ENCODE data around the gene PPP1R26.
"Not testable (repeated sequence)": the region's sequence is repeated elsewhere in the genome, so short reads cannot be mapped to it uniquely, and the experiment has no call there.

PPP1R26 gene

GRCh38 chr9:135451909-135452308 lies 27.7 kb upstream of the PPP1R26 start:
- not testable (repeated sequence) for H3K9me3 ChIP-seq (ENCODE audit: control insufficient read depth, insufficient read depth, low read length); H3K4me1 ChIP-seq (ENCODE audit: insufficient read depth, low read length); H3K36me3 ChIP-seq (ENCODE audit: insufficient read depth, low read length); H3K9ac ChIP-seq (ENCODE audit: low read depth, low read length)

GRCh38 chr9:135454737-135455136 lies 24.8 kb upstream of the PPP1R26 start:
- H3K9me3 ChIP-seq (ENCODE audit: control insufficient read depth, insufficient read depth, low read length) = no peaks in the 10 kb centered on the region
- H3K36me3 ChIP-seq (ENCODE audit: insufficient read depth, low read length) = no peaks in the 10 kb centered on the region
- no peak overlapping the region for H3K9ac ChIP-seq (ENCODE audit: low read depth, low read length)
- no peaks in the 10 kb centered on the region for H3K4me1 ChIP-seq (ENCODE audit: insufficient read depth, low read length)

DNA sequence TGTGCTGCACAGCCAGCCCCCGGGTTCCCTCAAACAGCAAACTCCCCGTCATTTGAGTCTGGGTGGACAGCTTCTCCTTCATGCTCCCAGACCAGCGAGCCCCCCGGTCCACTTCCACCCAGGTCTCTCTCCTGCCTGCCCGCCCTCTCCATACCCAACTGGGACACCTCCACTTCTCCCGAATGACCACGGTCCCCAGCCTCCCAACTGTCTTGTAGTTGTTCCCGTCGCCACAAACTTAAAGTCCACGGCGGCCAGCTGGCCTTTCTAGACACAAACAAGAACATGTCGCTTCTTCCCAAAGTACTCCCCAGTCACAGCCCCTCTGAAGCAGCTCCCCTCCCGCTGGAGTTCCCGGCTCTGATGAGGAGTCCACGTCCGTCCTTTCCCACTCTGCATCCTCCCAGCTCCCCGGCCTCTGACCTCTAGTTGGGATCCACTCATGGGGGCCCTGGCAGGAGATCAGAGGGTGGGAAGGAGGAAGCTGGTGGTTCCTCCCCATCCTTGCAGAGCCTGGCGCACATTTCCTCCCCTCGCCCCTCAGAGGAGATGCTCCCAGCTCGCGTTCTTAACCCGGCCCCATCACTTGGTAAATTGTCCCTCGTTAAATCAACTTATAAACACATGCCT lies 24.1 kb upstream of the PPP1R26 start:
- no peaks in the 10 kb centered on the region for H3K4me1 ChIP-seq (ENCODE audit: insufficient read depth, low read length)
- H3K36me3 ChIP-seq (ENCODE audit: insufficient read depth, low read length) = no peaks in the 10 kb centered on the region
- H3K9ac ChIP-seq (ENCODE audit: low read depth, low read length) = no peak overlapping the region
- H3K9me3 ChIP-seq (ENCODE audit: control insufficient read depth, insufficient read depth, low read length) = no peaks in the 10 kb centered on the region

GRCh38 chr9:135456436-135457104 lies 23.0 kb upstream of the PPP1R26 start:
- H3K9me3 ChIP-seq (ENCODE audit: control insufficient read depth, insufficient read depth, low read length) = no peaks in the 10 kb centered on the region
- H3K36me3 ChIP-seq (ENCODE audit: insufficient read depth, low read length) = no peaks in the 10 kb centered on the region
- no peaks in the 10 kb centered on the region for H3K4me1 ChIP-seq (ENCODE audit: insufficient read depth, low read length)
- no peak overlapping the region for H3K9ac ChIP-seq (ENCODE audit: low read depth, low read length)

DNA sequence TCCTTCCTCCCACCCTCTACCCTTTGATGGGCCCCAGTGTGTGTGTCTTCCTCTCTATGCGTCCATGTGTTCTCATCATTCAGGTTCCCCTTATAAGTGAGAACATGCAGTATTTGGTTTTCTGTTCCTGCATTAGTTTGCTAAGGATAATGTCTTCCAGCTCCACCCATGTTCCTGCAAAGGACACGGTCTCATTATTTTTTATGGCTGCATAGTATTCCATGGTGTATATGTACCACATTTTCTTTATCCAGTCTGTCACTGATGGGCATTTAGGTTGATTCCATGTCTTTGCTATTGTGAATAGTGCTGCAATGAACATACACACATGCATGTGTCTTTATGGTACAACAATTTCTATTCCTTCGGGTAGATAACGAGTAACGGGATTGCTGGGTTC lies 21.1 kb upstream of the PPP1R26 start:
- not testable (repeated sequence) for H3K9me3 ChIP-seq (ENCODE audit: control insufficient read depth, insufficient read depth, low read length); H3K36me3 ChIP-seq (ENCODE audit: insufficient read depth, low read length); H3K9ac ChIP-seq (ENCODE audit: low read depth, low read length)

DNA sequence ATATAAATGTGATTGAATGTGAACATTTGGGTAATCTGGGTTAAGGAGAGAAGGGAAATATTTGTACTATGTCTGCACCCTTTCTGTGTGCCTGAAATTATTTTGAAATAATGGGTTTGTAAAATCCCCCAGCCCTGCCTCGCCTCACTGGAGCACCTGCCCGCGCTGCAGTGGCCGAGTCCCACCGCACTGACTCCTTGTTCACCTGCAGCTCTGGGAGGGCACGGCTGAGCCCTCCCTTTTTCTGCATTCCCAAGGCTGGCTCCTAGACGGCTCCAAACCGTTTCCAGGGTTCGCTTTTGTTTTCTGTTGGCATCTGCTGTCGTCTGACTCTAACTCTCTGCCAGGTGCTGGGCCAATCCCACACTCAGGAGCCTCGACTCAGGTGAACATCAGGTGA lies 17.6 kb upstream of the PPP1R26 start:
- Histone ChIP-seq H3K9ac (ENCODE audit: low read depth, low read length) (no peak overlapping the region), H3K36me3 (ENCODE audit: insufficient read depth, low read length) (no peaks in the 10 kb centered on the region), H3K4me1 (ENCODE audit: insufficient read depth, low read length) (peaks cover 5% of the 10 kb centered on the region; the same call in 1 of the 2 replicates), H3K9me3 (ENCODE audit: control insufficient read depth, insufficient read depth, low read length) (no peaks in the 10 kb centered on the region)

More for the DNA sequence above, 21.1 kb upstream of the PPP1R26 start:
- not testable (repeated sequence) for H3K4me1 ChIP-seq (ENCODE audit: insufficient read depth, low read length)

DNA sequence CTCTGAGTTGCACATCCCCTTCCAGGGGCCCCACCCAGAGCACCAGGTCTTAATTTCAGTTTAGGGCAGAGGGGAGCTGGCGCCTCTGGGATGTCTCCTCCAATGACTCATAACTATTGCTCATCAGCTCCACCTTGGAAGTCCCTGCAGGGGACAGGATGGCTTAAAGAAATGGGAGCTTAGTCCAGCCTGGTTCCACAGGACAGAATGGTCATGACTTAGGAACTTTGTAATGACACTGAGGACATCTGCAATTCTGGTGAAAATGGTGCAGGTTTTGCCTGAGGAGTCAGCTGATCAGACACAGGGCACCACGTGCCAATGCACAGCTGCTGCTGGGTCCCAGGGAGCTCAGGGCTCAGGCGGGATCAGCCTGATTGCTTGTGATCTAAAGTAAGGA lies 16.4 kb upstream of the PPP1R26 start:
- H3K36me3 ChIP-seq (ENCODE audit: insufficient read depth, low read length) = no peaks in the 10 kb centered on the region
- no peaks in the 10 kb centered on the region for H3K9me3 ChIP-seq (ENCODE audit: control insufficient read depth, insufficient read depth, low read length)
- peaks cover 5% of the 10 kb centered on the region; the same call in 1 of the 2 replicates for H3K4me1 ChIP-seq (ENCODE audit: insufficient read depth, low read length)
- no peak overlapping the region for H3K9ac ChIP-seq (ENCODE audit: low read depth, low read length)

DNA sequence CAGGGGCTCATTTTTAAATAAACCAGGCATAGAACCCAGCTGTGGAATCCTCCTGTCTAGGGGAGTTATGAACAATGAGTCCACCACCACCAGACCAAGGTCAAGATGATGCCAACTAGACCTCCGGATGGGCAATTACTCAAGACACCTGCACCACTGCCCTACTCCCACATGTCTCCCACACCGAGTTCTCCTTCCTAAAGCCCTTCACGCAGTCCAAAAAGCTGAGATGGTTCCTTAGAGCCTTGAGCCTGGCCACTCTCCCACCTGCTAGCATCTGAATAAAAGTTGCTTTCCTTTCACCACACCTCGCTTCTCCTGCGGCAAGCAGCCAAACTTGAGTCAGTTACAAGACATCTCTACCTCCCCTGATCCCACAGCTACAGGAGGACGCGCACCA lies 15.4 kb upstream of the PPP1R26 start:
- H3K4me1 ChIP-seq (ENCODE audit: insufficient read depth, low read length) = peaks cover 11% of the 10 kb centered on the region; the same call in 1 of the 2 replicates
- no peak overlapping the region for H3K9ac ChIP-seq (ENCODE audit: low read depth, low read length)
- H3K36me3 ChIP-seq (ENCODE audit: insufficient read depth, low read length) = no peaks in the 10 kb centered on the region
- H3K9me3 ChIP-seq (ENCODE audit: control insufficient read depth, insufficient read depth, low read length) = no peaks in the 10 kb centered on the region

- no peaks in the 10 kb centered on the region for H3K36me3 ChIP-seq (ENCODE audit: insufficient read depth, low read length)
- H3K4me1 ChIP-seq (ENCODE audit: insufficient read depth, low read length) = peaks cover 9% of the 10 kb centered on the region; the same call in 1 of the 2 replicates
- no peak overlapping the region for H3K9ac ChIP-seq (ENCODE audit: low read depth, low read length)
- no peaks in the 10 kb centered on the region for H3K9me3 ChIP-seq (ENCODE audit: control insufficient read depth, insufficient read depth, low read length)
Observed at GRCh38 chr9:135468854-135469521, 10.6 kb upstream of the PPP1R26 start.

DNA sequence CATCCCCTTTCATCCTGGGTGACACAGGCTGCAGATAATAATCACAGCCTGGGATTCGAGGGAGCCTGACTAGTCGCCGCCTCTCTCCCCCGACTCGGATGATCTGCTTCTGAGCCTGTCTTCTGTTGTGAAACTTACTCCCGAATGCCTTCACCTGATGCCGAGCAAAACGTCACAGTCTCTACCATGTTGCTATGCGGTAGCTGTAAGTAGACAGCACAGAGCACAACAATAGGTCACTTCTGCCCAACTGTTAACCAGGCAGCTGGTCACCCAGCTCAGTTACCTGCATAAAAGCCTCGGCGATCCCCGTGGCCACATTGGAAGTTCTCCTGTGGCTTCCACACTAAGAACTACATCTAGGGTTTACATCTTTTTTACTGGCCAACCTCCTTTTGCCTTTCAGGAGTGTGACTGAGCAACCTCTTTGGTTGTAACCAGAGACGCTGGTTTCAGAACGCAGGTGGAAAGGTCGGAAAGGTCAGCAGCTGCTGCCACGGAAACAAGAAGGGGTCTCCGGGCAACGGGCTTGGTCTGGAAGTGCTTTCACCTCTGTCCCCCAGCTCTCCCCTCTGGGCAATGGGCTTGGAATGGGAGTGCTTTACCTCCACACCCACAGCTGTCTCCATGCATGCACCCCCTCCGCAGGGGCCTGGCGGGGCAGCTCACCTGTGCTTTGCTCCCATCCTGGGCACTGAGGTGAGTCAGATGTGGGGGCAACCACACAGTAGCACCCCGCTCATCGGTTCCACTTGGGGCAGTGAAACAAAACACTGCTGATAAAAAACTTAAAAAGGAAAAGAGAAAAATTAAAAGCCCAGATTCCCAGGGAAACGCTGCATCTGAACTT lies 7.6 kb upstream of the PPP1R26 start:
- Histone ChIP-seq H3K9ac (ENCODE audit: low read depth, low read length) (no peak overlapping the region), H3K4me1 (ENCODE audit: insufficient read depth, low read length) (peaks cover 9% of the 10 kb centered on the region; the same call in 1 of the 2 replicates), H3K36me3 (ENCODE audit: insufficient read depth, low read length) (no peaks in the 10 kb centered on the region), H3K9me3 (ENCODE audit: control insufficient read depth, insufficient read depth, low read length) (no peaks in the 10 kb centered on the region)

- Histone ChIP-seq H3K9ac (ENCODE audit: low read depth, low read length) (no peak overlapping the region), H3K9me3 (ENCODE audit: control insufficient read depth, insufficient read depth, low read length) (no peaks in the 10 kb centered on the region), H3K36me3 (ENCODE audit: insufficient read depth, low read length) (no peaks in the 10 kb centered on the region), H3K4me1 (ENCODE audit: insufficient read depth, low read length) (peaks cover 4% of the 10 kb centered on the region; the same call in 1 of the 2 replicates)
Observed at GRCh38 chr9:135473972-135474543, 5.5 kb upstream of the PPP1R26 start.

GRCh38 chr9:135474915-135475314 lies 4.7 kb upstream of the PPP1R26 start:
- no peak overlapping the region for H3K9ac ChIP-seq (ENCODE audit: low read depth, low read length)
- no peaks in the 10 kb centered on the region for H3K36me3 ChIP-seq (ENCODE audit: insufficient read depth, low read length)
- H3K4me1 ChIP-seq (ENCODE audit: insufficient read depth, low read length) = no peaks in the 10 kb centered on the region
- no peaks in the 10 kb centered on the region for H3K9me3 ChIP-seq (ENCODE audit: control insufficient read depth, insufficient read depth, low read length)

DNA sequence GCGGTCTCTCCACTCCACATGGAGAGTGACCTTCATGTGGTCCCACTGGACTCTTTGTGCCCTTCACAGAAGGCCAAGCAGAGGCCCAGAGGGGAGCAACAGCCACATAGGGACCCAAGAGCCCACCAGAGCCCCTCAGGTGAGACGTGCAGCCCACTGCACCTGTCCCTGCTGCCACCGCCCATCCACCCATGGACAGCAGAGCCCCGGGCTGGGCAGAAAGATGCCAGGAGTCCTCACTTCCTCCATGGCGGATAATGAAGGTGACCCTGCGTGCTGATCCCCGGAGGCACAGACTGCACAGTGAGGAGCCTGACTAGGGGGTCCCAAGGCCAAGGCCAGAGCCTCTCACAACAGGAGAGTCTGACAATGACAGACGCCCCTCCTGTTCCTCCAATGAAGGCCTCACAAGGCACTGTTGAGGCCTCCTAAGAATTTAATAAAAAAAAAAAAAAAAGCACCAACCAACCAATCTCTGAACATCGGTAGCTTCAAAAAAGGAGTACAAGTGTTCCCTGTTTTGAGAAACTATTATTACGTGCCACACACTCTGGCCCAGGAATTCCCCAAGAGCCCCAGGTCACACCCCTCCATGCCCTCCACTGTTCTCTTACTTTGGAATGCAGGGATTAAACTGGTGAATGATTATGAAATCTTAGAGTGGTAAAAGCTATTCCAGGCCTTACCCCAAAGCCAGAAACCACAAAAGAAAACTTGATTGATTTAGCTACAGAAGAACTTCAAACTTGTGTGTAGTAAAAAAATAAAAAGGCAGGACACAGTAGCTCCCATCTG lies 2.8 kb upstream of the PPP1R26 start:
- H3K9ac ChIP-seq (ENCODE audit: low read depth, low read length) = no peak overlapping the region
- no peaks in the 10 kb centered on the region for H3K4me1 ChIP-seq (ENCODE audit: insufficient read depth, low read length)

More for the DNA sequence above, 2.8 kb upstream of the PPP1R26 start:
- no peaks in the 10 kb centered on the region for H3K36me3 ChIP-seq (ENCODE audit: insufficient read depth, low read length)
- H3K9me3 ChIP-seq (ENCODE audit: control insufficient read depth, insufficient read depth, low read length) = no peaks in the 10 kb centered on the region

All from ES-I3 (cell line).